CD4-positive, CD25-positive, alpha-beta regulatory T cell (primary cell): ENCODE data around the gene NFIX. TPM values are rescaled to one million over a fixed set of nuclear protein-coding genes. Genes with fewer than 3 reads are reported as not detected.
A peak's percentile ranks its signal among the peaks of the same experiment; 100 is the strongest.

Source experiments
- ATAC-seq, 2 donors: fragments of 150-1000 bp; cut with Tn5 transposase; one replicate each; pipeline ENCODE4 v1.10.0; 2021; ENCODE audit warnings: low read depth in 2 of 2, moderate number of reproducible peaks in 2 of 2, moderate library complexity in 1 of 2
- DNase-seq, 3 donors: peaks; one replicate each; pipeline versions ENCODE4 v3.0.0 to v3.0.0-alpha.2; 2012 to 2022; ENCODE audit warnings: mixed read lengths in 1 of 3
- H3K27ac ChIP-seq: one replicate; pipeline ENCODE4 v1.7.0; 2013; ENCODE audit warnings: mild to moderate bottlenecking, low read length; ENCODE audit not compliant: insufficient read depth, poor library complexity, severe bottlenecking
- H3K27me3 ChIP-seq: one replicate; pipeline ENCODE4 v1.7.0; 2013; ENCODE audit warnings: low read length; ENCODE audit not compliant: control insufficient read depth, insufficient read depth
- H3K36me3 ChIP-seq: one replicate; pipeline ENCODE4 v1.7.0; 2013; ENCODE audit warnings: mild to moderate bottlenecking, low read length, moderate library complexity; ENCODE audit not compliant: control insufficient read depth, insufficient read depth
- H3K4me1 ChIP-seq: 2 replicates; pipeline ENCODE4 v1.7.0; 2013; ENCODE audit warnings: mild to moderate bottlenecking, low read length; ENCODE audit not compliant: insufficient read depth, control insufficient read depth, poor library complexity, severe bottlenecking
- H3K4me3 ChIP-seq: one replicate; pipeline ENCODE4 v1.7.0; 2013; ENCODE audit warnings: low read depth, mild to moderate bottlenecking, low read length, moderate library complexity
- H3K9me3 ChIP-seq, 2 experiments: 1 replicate in 1 of 2; 2 replicates in 1 of 2; pipeline ENCODE4 v1.7.0; 2013; ENCODE audit warnings: low read length in 2 of 2, mild to moderate bottlenecking in 1 of 2, moderate library complexity in 1 of 2; ENCODE audit not compliant: control insufficient read depth in 2 of 2
- H3K27ac Mint-ChIP-seq, 3 donors: one replicate each; pipeline ENCODE4 v1.8.0; 2020 to 2022; ENCODE audit warnings: mild to moderate bottlenecking in 3 of 3, mixed read lengths in 3 of 3, moderate library complexity in 2 of 3
- H3K27me3 Mint-ChIP-seq: one replicate; pipeline ENCODE4 v1.8.0; 2022; ENCODE audit warnings: mild to moderate bottlenecking, mixed read lengths
- H3K36me3 Mint-ChIP-seq: one replicate; pipeline ENCODE4 v1.8.0; 2020; ENCODE audit warnings: mixed read lengths
- H3K4me1 Mint-ChIP-seq, 4 donors: one replicate each; pipeline ENCODE4 v1.8.0; 2020 to 2022; ENCODE audit warnings: mixed read lengths in 4 of 4, mild to moderate bottlenecking in 1 of 4
- H3K4me3 Mint-ChIP-seq, 4 donors: one replicate each; pipeline ENCODE4 v1.8.0; 2020 to 2022; ENCODE audit warnings: mild to moderate bottlenecking in 4 of 4, mixed read lengths in 4 of 4, moderate library complexity in 3 of 4
- H3K9me3 Mint-ChIP-seq, 7 donors: one replicate each; pipeline ENCODE4 v1.8.0; 2020 to 2022; ENCODE audit warnings: mixed read lengths in 7 of 7, mild to moderate bottlenecking in 3 of 7, moderate library complexity in 2 of 7
- polyA plus RNA-seq, 4 donors: library from polyadenylated mRNA; unstranded; fragments of 300-500 nt; fragmentation: Illumina TruSeq; gene quantifications; one replicate each; pipeline ENCODE4 v1.2.3, GENCODE V29; 2021
- total RNA-seq: library from RNA; stranded (reverse); gene quantifications from one replicate; pipeline ENCODE4 v1.2.3, GENCODE V29; 2022

NFIX gene
- total and polyA plus RNA-seq, 5 donors from 2014 or later: 0.15 to 1.2 TPM; not detected in 3

DNA sequence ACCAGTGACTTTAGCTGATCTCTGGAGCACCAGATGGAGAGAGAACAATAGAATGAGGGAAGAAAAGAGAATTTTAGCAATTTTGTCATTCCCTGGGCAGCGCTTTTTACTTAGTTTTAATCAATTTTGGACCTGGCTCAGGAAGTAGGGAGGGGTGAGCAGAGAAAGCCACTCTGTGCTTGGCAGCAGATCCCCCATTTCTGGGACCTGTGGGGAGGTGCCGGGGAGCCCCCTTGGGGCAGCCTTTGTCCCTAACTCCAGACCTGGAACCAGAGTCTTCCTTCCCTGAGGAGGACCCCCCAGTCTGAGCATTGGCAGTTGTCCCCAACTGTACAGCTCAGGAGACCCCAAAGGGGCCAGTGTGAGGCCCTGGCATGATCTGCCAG is 96.9 kb downstream of the NFIX start:
- ATAC-seq (no peak), DNase-seq (no peak)
- peaks cover 3 to 24% (median 16%) of the 10 kb centered on the region in 4 donors for H3K4me1 Mint-ChIP-seq
- H3K27ac Mint-ChIP-seq: no peak overlapping the region
- H3K4me3 Mint-ChIP-seq: no peak overlapping the region
- H3K36me3 ChIP-seq: no peaks in the 10 kb centered on the region
- no peak overlapping the region for H3K4me3 ChIP-seq
- H3K27ac ChIP-seq: no peak overlapping the region
- H3K4me1 ChIP-seq: peaks cover 34% of the 10 kb centered on the region
- peaks cover 15% of the 10 kb centered on the region for H3K27me3 Mint-ChIP-seq
- H3K36me3 Mint-ChIP-seq: no peaks in the 10 kb centered on the region
- H3K9me3 ChIP-seq: no peaks in the 10 kb centered on the region
- H3K27me3 ChIP-seq: no peaks in the 10 kb centered on the region
- peaks cover 0 to 2% (median 0%) of the 10 kb centered on the region in 7 donors for H3K9me3 Mint-ChIP-seq

DNA sequence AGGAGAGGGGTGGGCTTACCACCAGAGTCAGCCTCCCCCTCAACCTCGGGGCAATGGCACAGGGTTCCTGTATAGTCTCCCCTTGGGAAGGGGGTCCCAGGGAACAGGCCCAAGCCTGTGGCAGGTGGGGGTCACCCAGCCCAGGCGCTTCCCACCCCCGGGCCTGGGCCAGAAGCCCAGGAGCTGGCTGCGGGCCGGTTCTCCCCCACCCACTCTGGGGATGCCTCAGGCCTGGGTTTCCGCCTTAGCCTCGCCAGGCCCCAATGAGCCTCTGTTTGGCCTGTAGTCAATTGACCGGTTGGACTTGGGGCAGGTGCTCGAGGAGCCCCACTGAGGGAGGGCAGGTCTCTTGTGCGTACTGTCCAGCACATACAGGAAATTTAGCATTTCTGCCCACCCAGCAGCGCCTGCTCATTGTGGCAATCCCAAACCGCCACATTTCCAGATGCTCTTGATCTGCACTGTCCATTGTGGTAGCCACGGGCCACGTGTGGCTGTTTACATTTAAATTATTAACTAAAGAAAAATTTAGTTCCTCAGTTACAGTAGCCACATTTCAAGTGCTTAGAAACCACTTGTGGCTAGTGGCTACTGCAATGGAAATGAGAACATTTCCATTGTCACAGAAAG is 97.4 kb downstream of the NFIX start:
- H3K4me3 ChIP-seq: no peak overlapping the region
- no peak overlapping the region for H3K27ac Mint-ChIP-seq
- peaks cover 39% of the 10 kb centered on the region for H3K4me1 ChIP-seq
- no peaks in the 10 kb centered on the region for H3K9me3 ChIP-seq
- no peaks in the 10 kb centered on the region for H3K36me3 ChIP-seq
- DNase-seq (no peak), ATAC-seq (no peak)
- no peak overlapping the region for H3K27ac ChIP-seq
- H3K27me3 Mint-ChIP-seq: peaks cover 17% of the 10 kb centered on the region
- peaks cover 0 to 2% (median 0%) of the 10 kb centered on the region in 7 donors for H3K9me3 Mint-ChIP-seq
- no peaks in the 10 kb centered on the region for H3K36me3 Mint-ChIP-seq
- no peaks in the 10 kb centered on the region for H3K27me3 ChIP-seq
- no peak overlapping the region for H3K4me3 Mint-ChIP-seq
- H3K4me1 Mint-ChIP-seq: peaks cover 5 to 26% (median 17%) of the 10 kb centered on the region in 4 donors

DNA sequence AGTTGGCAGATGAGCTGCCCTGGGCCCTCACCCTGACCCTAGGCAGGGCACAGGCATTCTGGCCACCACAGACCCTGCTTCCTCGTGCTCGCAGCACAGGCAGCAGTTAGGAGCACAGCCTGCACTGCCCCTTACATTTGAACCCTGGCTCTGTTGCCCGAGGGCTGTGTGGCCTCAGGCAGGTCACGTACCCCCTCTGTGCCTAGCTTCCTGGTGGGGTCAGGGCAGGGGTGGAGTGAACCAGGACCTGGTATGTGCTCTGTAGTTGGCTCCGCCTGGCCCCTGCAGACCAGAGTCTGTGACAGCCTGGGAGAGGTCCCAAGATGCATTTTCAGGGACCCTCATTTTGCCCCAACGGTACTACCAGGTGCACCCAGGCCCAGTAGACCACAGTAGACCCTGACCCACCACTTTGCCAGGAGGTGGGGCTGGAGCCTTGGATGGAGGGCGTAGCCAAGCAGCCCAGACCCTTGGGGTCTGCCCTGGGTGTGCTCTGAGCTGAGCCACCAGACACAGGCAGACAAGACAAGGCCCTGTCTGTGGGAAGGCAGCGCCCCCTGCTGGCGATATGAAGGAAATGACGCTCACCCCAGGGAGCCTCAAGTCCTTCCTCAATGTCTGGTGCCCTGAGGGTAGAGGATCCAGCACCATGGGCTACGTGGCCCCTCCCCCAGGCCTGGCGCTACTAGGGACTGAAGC is 98.3 kb downstream of the NFIX start:
- Mint-ChIP-seq H3K4me1 (peaks cover 5 to 32% (median 20%) of the 10 kb centered on the region in 4 donors), H3K36me3 (no peaks in the 10 kb centered on the region), H3K9me3 (peaks cover 0 to 2% (median 0%) of the 10 kb centered on the region in 7 donors), H3K4me3 (peak overlapping the region; percentile 44 to 77 (median 65)), H3K27me3 (peaks cover 24% of the 10 kb centered on the region), H3K27ac (peak overlapping the region in 2 of 3 donors; percentile 44 to 83)
- no peaks in the 10 kb centered on the region for H3K9me3 ChIP-seq
- peaks cover 48% of the 10 kb centered on the region for H3K4me1 ChIP-seq
- H3K27me3 ChIP-seq: no peaks in the 10 kb centered on the region
- H3K36me3 ChIP-seq: no peaks in the 10 kb centered on the region
- H3K4me3 ChIP-seq: no peak overlapping the region
- peak; percentile 68 to 71 for ATAC-seq
- no peak overlapping the region for H3K27ac ChIP-seq
- peak; percentile 67 to 86 (median 80) for DNase-seq

DNA sequence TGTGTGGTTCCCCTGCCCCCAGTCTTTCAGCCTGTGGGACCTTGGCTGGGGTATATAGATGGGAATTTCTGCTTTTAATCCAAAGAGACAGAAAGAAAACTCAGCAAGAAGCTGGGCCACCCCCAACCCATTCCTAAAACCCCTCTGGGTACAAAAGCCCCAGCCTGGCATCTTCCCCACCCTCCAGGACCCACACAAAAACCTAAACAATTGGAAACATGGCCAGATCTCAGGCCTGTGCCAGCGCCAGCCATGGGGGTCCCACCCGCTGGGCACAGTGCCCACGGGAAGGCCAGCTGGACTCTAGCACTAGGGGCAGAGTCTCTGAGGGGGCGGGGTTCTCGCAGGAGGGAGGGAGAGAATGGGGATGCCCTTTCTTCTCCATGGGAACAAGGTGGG is 98.8 kb downstream of the NFIX start:
- Histone ChIP-seq H3K27me3 (no peaks in the 10 kb centered on the region), H3K27ac (no peak overlapping the region), H3K36me3 (no peaks in the 10 kb centered on the region), H3K4me3 (no peak overlapping the region), H3K9me3 (no peaks in the 10 kb centered on the region), H3K4me1 (peaks cover 53% of the 10 kb centered on the region)
- DNase-seq (no peak), ATAC-seq (no peak)
- peak overlapping the region; percentile 44 to 77 (median 65) for H3K4me3 Mint-ChIP-seq
- peaks cover 5 to 35% (median 20%) of the 10 kb centered on the region in 4 donors for H3K4me1 Mint-ChIP-seq
- H3K27ac Mint-ChIP-seq: peak overlapping the region in 2 of 3 donors; percentile 44 to 83
- H3K9me3 Mint-ChIP-seq: peaks cover 0 to 2% (median 0%) of the 10 kb centered on the region in 7 donors
- no peaks in the 10 kb centered on the region for H3K36me3 Mint-ChIP-seq
- peaks cover 24% of the 10 kb centered on the region for H3K27me3 Mint-ChIP-seq

DNA sequence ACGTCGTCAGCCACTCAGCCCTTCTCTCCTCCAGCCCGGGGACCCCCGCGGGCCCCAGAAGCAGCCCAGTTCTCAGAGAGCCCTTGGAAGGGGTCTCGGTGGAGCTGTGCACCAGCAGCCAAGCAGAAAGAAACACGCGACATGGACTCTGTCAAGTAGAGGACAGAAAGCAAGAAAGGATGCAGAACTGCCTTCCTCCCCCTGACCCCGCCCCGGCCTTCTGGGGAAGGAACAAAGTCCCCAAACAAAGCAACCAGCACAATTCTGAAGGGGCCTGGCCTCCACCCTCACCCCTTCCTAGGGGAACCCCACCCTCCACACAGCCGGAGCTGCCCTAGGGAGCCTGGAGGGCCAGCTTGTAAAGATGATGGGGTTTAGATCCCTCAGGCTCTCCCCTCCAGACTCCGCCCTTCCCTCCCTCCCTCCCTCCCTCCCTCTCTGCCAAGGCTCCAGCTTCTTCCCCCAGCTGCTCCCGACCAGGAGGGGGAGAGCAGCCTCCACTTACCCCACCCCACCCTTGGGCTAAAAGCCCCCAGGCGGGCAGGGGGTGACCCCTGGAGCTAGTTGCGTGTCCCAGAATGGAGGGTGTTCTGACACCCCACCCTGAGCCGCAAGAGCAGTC is 99.6 kb downstream of the NFIX start:
- DNase-seq (peak in 1 of 3 donors; percentile 19), ATAC-seq (no peak)
- H3K4me3 Mint-ChIP-seq: peak overlapping the region; percentile 51 to 80 (median 71)
- peaks cover 5 to 41% (median 24%) of the 10 kb centered on the region in 4 donors for H3K4me1 Mint-ChIP-seq
- Histone ChIP-seq H3K4me3 (no peak overlapping the region), H3K27ac (peak overlapping the region; percentile 23), H3K36me3 (no peaks in the 10 kb centered on the region), H3K9me3 (no peaks in the 10 kb centered on the region), H3K27me3 (no peaks in the 10 kb centered on the region), H3K4me1 (peaks cover 61% of the 10 kb centered on the region)
- H3K27ac Mint-ChIP-seq: peak overlapping the region in 2 of 3 donors; percentile 24 to 67
- H3K27me3 Mint-ChIP-seq: peaks cover 24% of the 10 kb centered on the region
- H3K36me3 Mint-ChIP-seq: peaks cover under 1% of the 10 kb centered on the region
- H3K9me3 Mint-ChIP-seq: peaks cover 0 to 2% (median 0%) of the 10 kb centered on the region in 7 donors

DNA sequence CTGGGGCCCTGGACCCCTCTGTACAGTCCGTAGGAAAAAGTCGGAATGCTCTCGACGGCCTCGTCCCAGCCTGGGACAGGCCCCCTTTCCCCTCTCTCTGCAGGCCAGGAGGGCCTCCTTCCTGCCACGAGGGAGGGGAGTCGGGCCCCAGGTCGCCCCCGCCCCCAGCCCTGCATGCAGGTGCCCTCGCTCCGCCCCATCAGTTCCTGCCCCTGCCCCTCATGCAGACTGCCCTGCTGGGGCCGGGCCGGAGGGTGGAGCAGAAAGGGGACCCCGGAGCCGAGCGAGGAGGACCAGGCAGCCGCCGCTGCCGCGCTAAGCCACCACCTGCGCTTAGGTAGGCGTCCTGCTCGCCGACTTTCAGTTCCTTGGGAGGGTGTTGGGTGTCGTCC is 100.1 kb downstream of the NFIX start:
- peak overlapping the region in 3 of 4 donors; percentile 66 to 92 (median 89) for H3K4me3 Mint-ChIP-seq
- H3K27me3 Mint-ChIP-seq: peaks cover 24% of the 10 kb centered on the region
- H3K9me3 Mint-ChIP-seq: peaks cover 0 to 2% (median 0%) of the 10 kb centered on the region in 7 donors
- H3K4me1 Mint-ChIP-seq: peaks cover 5 to 46% (median 29%) of the 10 kb centered on the region in 4 donors
- no peaks in the 10 kb centered on the region for H3K27me3 ChIP-seq
- ATAC-seq (no peak), DNase-seq (peak; percentile 21 to 59 (median 34))
- H3K4me1 ChIP-seq: peaks cover 66% of the 10 kb centered on the region
- H3K27ac ChIP-seq: peak overlapping the region; percentile 23
- H3K36me3 ChIP-seq: no peaks in the 10 kb centered on the region
- no peak overlapping the region for H3K4me3 ChIP-seq
- peaks cover 5% of the 10 kb centered on the region for H3K36me3 Mint-ChIP-seq
- H3K27ac Mint-ChIP-seq: no peak overlapping the region
- no peaks in the 10 kb centered on the region for H3K9me3 ChIP-seq

DNA sequence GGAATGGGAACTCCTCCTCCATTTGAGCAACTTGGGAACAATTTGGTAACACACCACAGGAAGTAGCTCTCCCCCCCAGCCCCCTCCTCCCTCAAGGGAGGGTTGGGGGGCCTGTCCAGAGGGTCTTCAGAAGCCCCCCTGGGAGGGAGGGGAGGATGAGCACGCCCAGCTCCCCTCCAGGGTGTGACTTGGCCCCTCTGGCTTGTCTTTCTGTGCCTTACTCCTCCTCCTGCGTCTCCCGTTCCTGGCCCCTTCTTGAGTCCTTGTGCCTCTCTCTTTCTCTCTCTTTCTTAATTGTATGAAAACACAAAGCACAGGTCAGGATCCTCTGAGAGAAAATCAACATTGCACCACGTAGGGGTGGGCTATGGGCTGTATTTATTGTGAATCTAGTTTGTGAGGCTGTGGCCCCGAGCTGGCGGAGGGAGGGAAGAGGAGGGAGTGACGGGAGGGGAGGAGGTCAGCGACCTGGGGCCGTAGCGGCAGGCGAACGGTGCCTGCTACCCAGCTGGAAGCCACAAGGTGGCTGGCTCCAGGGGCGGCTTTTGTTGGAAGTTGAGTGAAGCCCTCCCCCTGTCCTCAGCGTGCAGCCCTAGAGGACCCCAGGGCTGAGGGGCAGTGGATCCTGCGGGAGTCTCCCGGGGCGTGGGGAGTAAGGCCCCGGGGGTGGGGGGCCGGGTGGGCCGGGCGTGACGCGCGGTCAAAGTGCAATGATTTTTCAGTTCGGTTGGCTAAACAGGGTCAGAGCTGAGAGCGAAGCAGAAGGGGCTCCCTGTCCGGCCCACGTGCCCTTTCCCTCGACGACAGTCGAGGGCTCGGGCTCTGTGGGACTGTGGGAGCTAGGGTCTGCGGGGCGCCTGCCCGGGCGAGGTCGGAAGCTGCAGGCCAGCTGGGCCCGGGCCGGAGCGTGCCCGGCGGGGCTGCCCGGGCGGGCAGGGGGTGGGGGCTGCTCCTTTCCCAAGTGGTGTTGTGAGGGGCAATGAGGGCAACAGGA is 101.0 kb downstream of the NFIX start:
- peaks cover 74% of the 10 kb centered on the region for H3K4me1 ChIP-seq
- no peaks in the 10 kb centered on the region for H3K36me3 ChIP-seq
- no peak for ATAC-seq
- Mint-ChIP-seq H3K4me3 (peak overlapping the region; percentile 89 to 94 (median 90)), H3K27ac (peak overlapping the region; percentile 38 to 79 (median 60)), H3K4me1 (peaks cover 5 to 52% (median 30%) of the 10 kb centered on the region in 4 donors), H3K36me3 (peaks cover 6% of the 10 kb centered on the region), H3K9me3 (peaks cover 0 to 2% (median 0%) of the 10 kb centered on the region in 7 donors), H3K27me3 (peaks cover 24% of the 10 kb centered on the region)
- H3K4me3 ChIP-seq: peak overlapping the region; percentile 66
- H3K27me3 ChIP-seq: no peaks in the 10 kb centered on the region
- DNase-seq: peak in 1 of 3 donors; percentile 27
- H3K9me3 ChIP-seq: no peaks in the 10 kb centered on the region
- H3K27ac ChIP-seq: peak overlapping the region; percentile 65
